ENCODE data around the gene SLAMF7.
A peak's percentile ranks its signal among the peaks of the same experiment; 100 is the strongest.

SLAMF7 gene

GRCh38 chr1:160740133-160740688 lies 1.2 kb downstream of the SLAMF7 start:
- Histone ChIP-seq H3K27me3 (ENCODE audit: insufficient read depth, low read length) (no peaks in the 10 kb centered on the region), H3K4me1 (ENCODE audit: insufficient read depth, low read length) (no peaks in the 10 kb centered on the region), H3K36me3 (ENCODE audit: insufficient read depth, low read length) (no peaks in the 10 kb centered on the region), H3K27ac (ENCODE audit: low read depth, low read length) (no peak overlapping the region), H3K9ac (ENCODE audit: low read depth, low read length) (no peak overlapping the region), H3K4me3 (ENCODE audit: low read length) (no peak overlapping the region), H3K9me3 (ENCODE audit: insufficient read depth, low read depth, low read length) (peaks cover 6% of the 10 kb centered on the region; the same call in 1 of the 2 replicates)
- 91% methylated on average over 5 of the region's 5 CpGs for WGBS

- peaks cover 5% of the 10 kb centered on the region; the same call in 1 of the 2 replicates for H3K4me1 ChIP-seq (ENCODE audit: insufficient read depth, low read length)
- H3K36me3 ChIP-seq (ENCODE audit: insufficient read depth, low read length): no peaks in the 10 kb centered on the region
- no peak overlapping the region for H3K9ac ChIP-seq (ENCODE audit: low read depth, low read length)
- H3K4me3 ChIP-seq (ENCODE audit: low read length): no peak overlapping the region
- H3K27me3 ChIP-seq (ENCODE audit: insufficient read depth, low read length): no peaks in the 10 kb centered on the region
- H3K27ac ChIP-seq (ENCODE audit: low read depth, low read length): no peak overlapping the region
- WGBS: 95% methylated on average over 4 of the region's 4 CpGs
- peaks cover 6% of the 10 kb centered on the region; the same call in 1 of the 2 replicates for H3K9me3 ChIP-seq (ENCODE audit: insufficient read depth, low read depth, low read length)
These were observed 2.0 kb downstream of the SLAMF7 start for GRCh38 chr1:160741092-160741501.

GRCh38 chr1:160741612-160742348 lies 2.7 kb downstream of the SLAMF7 start:
- Histone ChIP-seq H3K9me3 (ENCODE audit: insufficient read depth, low read depth, low read length) (peaks cover 6% of the 10 kb centered on the region; the same call in 1 of the 2 replicates), H3K4me1 (ENCODE audit: insufficient read depth, low read length) (peaks cover 9% of the 10 kb centered on the region), H3K9ac (ENCODE audit: low read depth, low read length) (no peak overlapping the region), H3K27me3 (ENCODE audit: insufficient read depth, low read length) (no peaks in the 10 kb centered on the region), H3K27ac (ENCODE audit: low read depth, low read length) (no peak overlapping the region), H3K36me3 (ENCODE audit: insufficient read depth, low read length) (no peaks in the 10 kb centered on the region), H3K4me3 (ENCODE audit: low read length) (no peak overlapping the region)
- WGBS: 91% methylated on average over 5 of the region's 5 CpGs

GRCh38 chr1:160742428-160743127 lies 3.5 kb downstream of the SLAMF7 start:
- no peaks in the 10 kb centered on the region for H3K27me3 ChIP-seq (ENCODE audit: insufficient read depth, low read length)
- no peak overlapping the region for H3K9ac ChIP-seq (ENCODE audit: low read depth, low read length)
- H3K27ac ChIP-seq (ENCODE audit: low read depth, low read length): no peak overlapping the region
- no peaks in the 10 kb centered on the region for H3K9me3 ChIP-seq (ENCODE audit: insufficient read depth, low read depth, low read length)
- peaks cover 10% of the 10 kb centered on the region for H3K4me1 ChIP-seq (ENCODE audit: insufficient read depth, low read length)
- no peaks in the 10 kb centered on the region for H3K36me3 ChIP-seq (ENCODE audit: insufficient read depth, low read length)
- H3K4me3 ChIP-seq (ENCODE audit: low read length): no peak overlapping the region
- WGBS: 96% methylated on average over 8 of the region's 8 CpGs

- no peak overlapping the region for H3K9ac ChIP-seq (ENCODE audit: low read depth, low read length)
- WGBS: 94% methylated on average over 3 of the region's 3 CpGs
- no peaks in the 10 kb centered on the region for H3K27me3 ChIP-seq (ENCODE audit: insufficient read depth, low read length)
- H3K27ac ChIP-seq (ENCODE audit: low read depth, low read length): no peak overlapping the region
- peaks cover 10% of the 10 kb centered on the region for H3K4me1 ChIP-seq (ENCODE audit: insufficient read depth, low read length)
- H3K9me3 ChIP-seq (ENCODE audit: insufficient read depth, low read depth, low read length): no peaks in the 10 kb centered on the region
- no peak overlapping the region for H3K4me3 ChIP-seq (ENCODE audit: low read length)
- no peaks in the 10 kb centered on the region for H3K36me3 ChIP-seq (ENCODE audit: insufficient read depth, low read length)
These were observed 4.2 kb downstream of the SLAMF7 start for GRCh38 chr1:160743266-160743665.

- Histone ChIP-seq H3K9me3 (ENCODE audit: insufficient read depth, low read depth, low read length) (no peaks in the 10 kb centered on the region), H3K36me3 (ENCODE audit: insufficient read depth, low read length) (no peaks in the 10 kb centered on the region), H3K9ac (ENCODE audit: low read depth, low read length) (no peak overlapping the region), H3K4me3 (ENCODE audit: low read length) (no peak overlapping the region), H3K4me1 (ENCODE audit: insufficient read depth, low read length) (peaks cover 10% of the 10 kb centered on the region), H3K27ac (ENCODE audit: low read depth, low read length) (no peak overlapping the region), H3K27me3 (ENCODE audit: insufficient read depth, low read length) (no peaks in the 10 kb centered on the region)
- WGBS: 84% methylated on average over 7 of the region's 7 CpGs
These were observed 5.3 kb downstream of the SLAMF7 start for GRCh38 chr1:160744199-160744851.

- H3K4me1 ChIP-seq (ENCODE audit: insufficient read depth, low read length): peaks cover 10% of the 10 kb centered on the region
- no peak overlapping the region for H3K4me3 ChIP-seq (ENCODE audit: low read length)
- H3K27ac ChIP-seq (ENCODE audit: low read depth, low read length): no peak overlapping the region
- no peak overlapping the region for H3K9ac ChIP-seq (ENCODE audit: low read depth, low read length)
- no peaks in the 10 kb centered on the region for H3K9me3 ChIP-seq (ENCODE audit: insufficient read depth, low read depth, low read length)
- no peaks in the 10 kb centered on the region for H3K36me3 ChIP-seq (ENCODE audit: insufficient read depth, low read length)
- WGBS: 82% methylated on average over 5 of the region's 5 CpGs
- H3K27me3 ChIP-seq (ENCODE audit: insufficient read depth, low read length): no peaks in the 10 kb centered on the region
These were observed 5.9 kb downstream of the SLAMF7 start for GRCh38 chr1:160744852-160745520.

- no peak overlapping the region for H3K4me3 ChIP-seq (ENCODE audit: low read length)
- H3K36me3 ChIP-seq (ENCODE audit: insufficient read depth, low read length): no peaks in the 10 kb centered on the region
- no peaks in the 10 kb centered on the region for H3K27me3 ChIP-seq (ENCODE audit: insufficient read depth, low read length)
- no peak overlapping the region for H3K27ac ChIP-seq (ENCODE audit: low read depth, low read length)
- no peak overlapping the region for H3K9ac ChIP-seq (ENCODE audit: low read depth, low read length)
- WGBS: 67% methylated on average over 1 of the region's 1 CpG
- H3K4me1 ChIP-seq (ENCODE audit: insufficient read depth, low read length): peaks cover 10% of the 10 kb centered on the region
- H3K9me3 ChIP-seq (ENCODE audit: insufficient read depth, low read depth, low read length): no peaks in the 10 kb centered on the region
These were observed 6.5 kb downstream of the SLAMF7 start for GRCh38 chr1:160745551-160745950.

- peak overlapping the region; percentile 49; the same call in 1 of the 2 replicates for H3K27ac ChIP-seq (ENCODE audit: low read depth, low read length)
- no peak overlapping the region; the same call in 1 of the 2 replicates for H3K9ac ChIP-seq (ENCODE audit: low read depth, low read length)
- no peaks in the 10 kb centered on the region for H3K36me3 ChIP-seq (ENCODE audit: insufficient read depth, low read length)
- peaks cover 10% of the 10 kb centered on the region for H3K4me1 ChIP-seq (ENCODE audit: insufficient read depth, low read length)
- no peaks in the 10 kb centered on the region for H3K9me3 ChIP-seq (ENCODE audit: insufficient read depth, low read depth, low read length)
- 53% methylated on average over 6 of the region's 7 CpGs for WGBS
- H3K27me3 ChIP-seq (ENCODE audit: insufficient read depth, low read length): no peaks in the 10 kb centered on the region
- H3K4me3 ChIP-seq (ENCODE audit: low read length): no peak overlapping the region
These were observed 7.9 kb downstream of the SLAMF7 start for GRCh38 chr1:160746836-160747500.

GRCh38 chr1:160747717-160748116 lies 8.7 kb downstream of the SLAMF7 start:
- Histone ChIP-seq H3K27me3 (ENCODE audit: insufficient read depth, low read length) (no peaks in the 10 kb centered on the region), H3K4me1 (ENCODE audit: insufficient read depth, low read length) (peaks cover 10% of the 10 kb centered on the region), H3K4me3 (ENCODE audit: low read length) (no peak overlapping the region), H3K9ac (ENCODE audit: low read depth, low read length) (no peak overlapping the region), H3K9me3 (ENCODE audit: insufficient read depth, low read depth, low read length) (no peaks in the 10 kb centered on the region), H3K27ac (ENCODE audit: low read depth, low read length) (no peak overlapping the region; the same call in 1 of the 2 replicates), H3K36me3 (ENCODE audit: insufficient read depth, low read length) (no peaks in the 10 kb centered on the region)

Data from HUES64 (cell line).